Measurements from ENCODE around the gene MED14.
A peak's percentile ranks its signal among the peaks of the same experiment; 100 is the strongest.
"Not testable (repeated sequence)": the region's sequence is repeated elsewhere in the genome, so short reads cannot be mapped to it uniquely, and the experiment has no call there.

MED14 gene

GRCh38 chrX:40736170-40736505, 796 bp upstream of the MED14 start:
- Histone ChIP-seq H2AK5ac (ENCODE audit: low read length) (no peak overlapping the region), H3K27me3 (ENCODE audit: insufficient read depth, low read length, poor library complexity) (no peaks in the 10 kb centered on the region), H3K79me1 (ENCODE audit: low read length) (no peaks in the 10 kb centered on the region), H3K56ac (ENCODE audit: low read length) (peak overlapping the region; percentile 83), H3K79me2 (ENCODE audit: control insufficient read depth, insufficient read depth, low read length) (peaks cover 23% of the 10 kb centered on the region), H3K4me3 (ENCODE audit: low read length) (peak overlapping the region; percentile 19), H3K18ac (ENCODE audit: low read length) (peak overlapping the region; percentile 65), H3K4me1 (ENCODE audit: control insufficient read depth, low read depth, low read length) (no peaks in the 10 kb centered on the region), H2BK120ac (ENCODE audit: low read depth, low read length) (no peak overlapping the region), H2BK15ac (replicated peaks; ENCODE audit: low read depth) (no peak overlapping the region), H3K9ac (ENCODE audit: low read length) (peak overlapping the region; percentile 69), H3K4me2 (ENCODE audit: low read length) (peak overlapping the region; percentile 22), H3K23ac (ENCODE audit: low read length) (no peak overlapping the region), H4K5ac (ENCODE audit: low read length) (no peak overlapping the region), H3K27ac (ENCODE audit: low read depth, low read length) (peak overlapping the region; percentile 62), H2BK5ac (ENCODE audit: low read length) (no peak overlapping the region), H3K36me3 (ENCODE audit: control insufficient read depth, insufficient read depth, low read length) (no peaks in the 10 kb centered on the region), H4K8ac (ENCODE audit: low read depth, low read length) (no peak overlapping the region), H3K4ac (ENCODE audit: low read depth, low read length) (no peak overlapping the region)
- no CpG with 5 or more reads among the region's 17 CpGs for WGBS (ENCODE audit: extremely low coverage, insufficient coverage, low lambda C conversion rate)
- peak; percentile 5 for DNase-seq

GRCh38 chrX:40734971-40735324, 394 bp downstream of the MED14 start:
- DNase-seq, result no peak
- no peak overlapping the region for H2BK120ac ChIP-seq (ENCODE audit: low read depth, low read length)

GRCh38 chrX:40733706-40734105, 1.6 kb downstream of the MED14 start:
- Histone ChIP-seq H3K4me2 (ENCODE audit: low read length) (no peak overlapping the region), H4K5ac (ENCODE audit: low read length) (no peak overlapping the region), H3K27me3 (ENCODE audit: insufficient read depth, low read length, poor library complexity) (no peaks in the 10 kb centered on the region), H3K9ac (ENCODE audit: low read length) (no peak overlapping the region), H2AK5ac (ENCODE audit: low read length) (no peak overlapping the region), H3K56ac (ENCODE audit: low read length) (peak overlapping the region; percentile 15), H3K4ac (ENCODE audit: low read depth, low read length) (no peak overlapping the region), H2BK120ac (ENCODE audit: low read depth, low read length) (no peak overlapping the region), H3K18ac (ENCODE audit: low read length) (no peak overlapping the region), H3K27ac (ENCODE audit: low read depth, low read length) (no peak overlapping the region), H3K4me3 (ENCODE audit: low read length) (no peak overlapping the region), H2BK15ac (replicated peaks; ENCODE audit: low read depth) (no peak overlapping the region), H3K4me1 (ENCODE audit: control insufficient read depth, low read depth, low read length) (no peaks in the 10 kb centered on the region), H2BK5ac (ENCODE audit: low read length) (no peak overlapping the region), H3K36me3 (ENCODE audit: control insufficient read depth, insufficient read depth, low read length) (no peaks in the 10 kb centered on the region), H3K79me2 (ENCODE audit: control insufficient read depth, insufficient read depth, low read length) (peaks cover 33% of the 10 kb centered on the region), H4K8ac (ENCODE audit: low read depth, low read length) (no peak overlapping the region), H3K23ac (ENCODE audit: low read length) (no peak overlapping the region), H3K79me1 (ENCODE audit: low read length) (no peaks in the 10 kb centered on the region)
- peak; percentile 2 for DNase-seq
- whole genome bisulfite sequencing (ENCODE audit: extremely low coverage, insufficient coverage, low lambda C conversion rate), result no CpG with 5 or more reads among the region's 2 CpGs

More at GRCh38 chrX:40734971-40735324, 394 bp downstream of the MED14 start:
- no peaks in the 10 kb centered on the region for H3K36me3 ChIP-seq (ENCODE audit: control insufficient read depth, insufficient read depth, low read length)
- H4K8ac ChIP-seq (ENCODE audit: low read depth, low read length), result no peak overlapping the region
- peak overlapping the region; percentile 29 for H3K4me2 ChIP-seq (ENCODE audit: low read length)
- peaks cover 30% of the 10 kb centered on the region for H3K79me2 ChIP-seq (ENCODE audit: control insufficient read depth, insufficient read depth, low read length)
- H3K56ac ChIP-seq (ENCODE audit: low read length), result peak overlapping the region; percentile 91
- no peak overlapping the region for H2BK15ac ChIP-seq (replicated peaks; ENCODE audit: low read depth)
- H3K27ac ChIP-seq (ENCODE audit: low read depth, low read length), result peak overlapping the region; percentile 90
- WGBS (ENCODE audit: extremely low coverage, insufficient coverage, low lambda C conversion rate), result no CpG with 5 or more reads among the region's 20 CpGs
- H3K79me1 ChIP-seq (ENCODE audit: low read length), result no peaks in the 10 kb centered on the region
- peak overlapping the region; percentile 70 for H3K4me3 ChIP-seq (ENCODE audit: low read length)
- H3K27me3 ChIP-seq (ENCODE audit: insufficient read depth, low read length, poor library complexity), result no peaks in the 10 kb centered on the region
- no peak overlapping the region for H2AK5ac ChIP-seq (ENCODE audit: low read length)
- peak overlapping the region; percentile 71 for H3K18ac ChIP-seq (ENCODE audit: low read length)
- peak overlapping the region; percentile 72 for H3K9ac ChIP-seq (ENCODE audit: low read length)
- no peak overlapping the region for H4K5ac ChIP-seq (ENCODE audit: low read length)
- H3K4me1 ChIP-seq (ENCODE audit: control insufficient read depth, low read depth, low read length), result no peaks in the 10 kb centered on the region
- H3K23ac ChIP-seq (ENCODE audit: low read length), result no peak overlapping the region
- H3K4ac ChIP-seq (ENCODE audit: low read depth, low read length), result no peak overlapping the region
- no peak overlapping the region for H2BK5ac ChIP-seq (ENCODE audit: low read length)

GRCh38 chrX:40732499-40732898, 2.8 kb downstream of the MED14 start:
- H3K56ac ChIP-seq (ENCODE audit: low read length); H2BK120ac ChIP-seq (ENCODE audit: low read depth, low read length); H4K8ac ChIP-seq (ENCODE audit: low read depth, low read length); H3K4me2 ChIP-seq (ENCODE audit: low read length); DNase-seq; H3K79me1 ChIP-seq (ENCODE audit: low read length); H2BK15ac ChIP-seq (replicated peaks; ENCODE audit: low read depth); H3K4ac ChIP-seq (ENCODE audit: low read depth, low read length); H4K5ac ChIP-seq (ENCODE audit: low read length); H3K27ac ChIP-seq (ENCODE audit: low read depth, low read length); H2AK5ac ChIP-seq (ENCODE audit: low read length); H3K4me3 ChIP-seq (ENCODE audit: low read length); H2BK5ac ChIP-seq (ENCODE audit: low read length); H3K23ac ChIP-seq (ENCODE audit: low read length); H3K36me3 ChIP-seq (ENCODE audit: control insufficient read depth, insufficient read depth, low read length); H3K4me1 ChIP-seq (ENCODE audit: control insufficient read depth, low read depth, low read length); H3K18ac ChIP-seq (ENCODE audit: low read length); H3K9ac ChIP-seq (ENCODE audit: low read length); H3K27me3 ChIP-seq (ENCODE audit: insufficient read depth, low read length, poor library complexity): not testable (repeated sequence)
- no CpG with 5 or more reads among the region's 5 CpGs for WGBS (ENCODE audit: extremely low coverage, insufficient coverage, low lambda C conversion rate)
- peaks cover 37% of the 10 kb centered on the region for H3K79me2 ChIP-seq (ENCODE audit: control insufficient read depth, insufficient read depth, low read length)

- Histone ChIP-seq H2BK120ac (ENCODE audit: low read depth, low read length) (no peak overlapping the region), H3K27ac (ENCODE audit: low read depth, low read length) (no peak overlapping the region), H3K36me3 (ENCODE audit: control insufficient read depth, insufficient read depth, low read length) (no peaks in the 10 kb centered on the region), H3K4ac (ENCODE audit: low read depth, low read length) (no peak overlapping the region), H4K8ac (ENCODE audit: low read depth, low read length) (no peak overlapping the region), H3K23ac (ENCODE audit: low read length) (no peak overlapping the region), H2BK5ac (ENCODE audit: low read length) (no peak overlapping the region), H3K18ac (ENCODE audit: low read length) (no peak overlapping the region), H3K56ac (ENCODE audit: low read length) (no peak overlapping the region), H3K9ac (ENCODE audit: low read length) (no peak overlapping the region), H3K27me3 (ENCODE audit: insufficient read depth, low read length, poor library complexity) (no peaks in the 10 kb centered on the region), H3K79me1 (ENCODE audit: low read length) (no peaks in the 10 kb centered on the region), H3K79me2 (ENCODE audit: control insufficient read depth, insufficient read depth, low read length) (peaks cover 37% of the 10 kb centered on the region), H2BK15ac (replicated peaks; ENCODE audit: low read depth) (no peak overlapping the region), H2AK5ac (ENCODE audit: low read length) (no peak overlapping the region), H3K4me2 (ENCODE audit: low read length) (no peak overlapping the region), H3K4me3 (ENCODE audit: low read length) (no peak overlapping the region), H4K5ac (ENCODE audit: low read length) (no peak overlapping the region), H3K4me1 (ENCODE audit: control insufficient read depth, low read depth, low read length) (no peaks in the 10 kb centered on the region)
- WGBS (ENCODE audit: extremely low coverage, insufficient coverage, low lambda C conversion rate), result no CpG with 5 or more reads among the region's 4 CpGs
- no peak for DNase-seq
Observed at GRCh38 chrX:40729598-40730584, 5.5 kb downstream of the MED14 start.

Measured in mesendoderm (in vitro differentiated cells).